ENCODE measurements around the gene LMF1.

DNA sequence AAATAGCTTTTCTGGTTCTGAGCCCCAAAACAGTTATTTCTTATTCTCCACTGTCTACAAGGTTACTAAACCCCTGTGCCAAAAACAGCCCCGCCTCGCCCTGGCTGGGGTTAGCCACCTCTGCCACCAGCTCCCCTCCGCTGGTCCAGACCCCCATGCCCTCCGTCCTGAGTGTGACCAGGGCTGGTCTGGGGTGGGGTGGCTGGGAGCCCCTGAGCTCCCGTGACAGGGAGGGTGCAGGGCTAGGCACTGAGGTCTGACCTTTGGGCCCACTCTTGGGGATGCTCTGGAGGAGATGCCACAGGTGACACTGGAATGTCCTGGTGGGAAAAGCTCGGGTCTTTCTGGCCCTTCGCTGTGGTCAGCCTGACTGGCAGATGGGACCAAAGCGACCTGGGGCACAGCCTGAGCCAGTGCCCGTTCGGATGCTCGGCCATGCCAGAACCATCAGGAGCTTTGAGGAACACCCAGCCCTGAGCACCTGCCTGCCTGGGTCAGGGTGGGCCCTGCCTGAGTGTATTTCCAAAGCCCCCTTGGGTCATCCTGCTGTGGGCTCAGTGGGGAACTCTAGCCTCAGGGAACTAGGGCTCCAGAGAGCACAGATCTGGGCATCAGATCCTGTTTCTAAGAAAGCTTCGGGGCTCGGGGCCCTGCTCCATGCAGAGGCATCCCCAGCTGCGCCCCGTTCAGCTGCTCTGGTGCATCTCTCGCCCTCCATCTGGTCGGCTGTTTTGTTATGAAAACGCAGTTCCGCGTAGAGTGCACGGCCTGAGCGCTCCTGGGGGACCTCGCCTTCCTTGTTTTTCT is 98.1 kb downstream of the LMF1 start:
- TF ChIP-seq POLR2AphosphoS5 (IDR thresholded peaks at IDR 0.05; ENCODE audit: low read depth, low read length): no peak
- TF ChIP-seq TAF1 (IDR thresholded peaks at IDR 0.05; ENCODE audit: borderline replicate concordance, insufficient read depth, low read length): no peak

Data from PFSK-1 (cell line).